GM12892 (cell line): ENCODE results near the gene PDE4B.

Source experiments
- POLR2AphosphoS5 ChIP-seq: IDR thresholded peaks from 2 replicates; pipeline ENCODE4 v1.6.1; 2011; ENCODE audit warnings: low read depth, low read length, control low read depth
- TAF1 ChIP-seq: IDR thresholded peaks from 2 replicates; pipeline ENCODE4 v1.6.1; 2011; ENCODE audit warnings: low read depth, mild to moderate bottlenecking, control low read depth, low read length, borderline replicate concordance

- TF ChIP-seq POLR2AphosphoS5 (no peak; the same call in 1 of the 2 replicates), TAF1 (no peak)
These were observed 544.6 kb downstream of the PDE4B start for GRCh38 chr1:66337249-66337648.
